ENCODE measurements around the gene RGS19.

Gene RGS19

DNA sequence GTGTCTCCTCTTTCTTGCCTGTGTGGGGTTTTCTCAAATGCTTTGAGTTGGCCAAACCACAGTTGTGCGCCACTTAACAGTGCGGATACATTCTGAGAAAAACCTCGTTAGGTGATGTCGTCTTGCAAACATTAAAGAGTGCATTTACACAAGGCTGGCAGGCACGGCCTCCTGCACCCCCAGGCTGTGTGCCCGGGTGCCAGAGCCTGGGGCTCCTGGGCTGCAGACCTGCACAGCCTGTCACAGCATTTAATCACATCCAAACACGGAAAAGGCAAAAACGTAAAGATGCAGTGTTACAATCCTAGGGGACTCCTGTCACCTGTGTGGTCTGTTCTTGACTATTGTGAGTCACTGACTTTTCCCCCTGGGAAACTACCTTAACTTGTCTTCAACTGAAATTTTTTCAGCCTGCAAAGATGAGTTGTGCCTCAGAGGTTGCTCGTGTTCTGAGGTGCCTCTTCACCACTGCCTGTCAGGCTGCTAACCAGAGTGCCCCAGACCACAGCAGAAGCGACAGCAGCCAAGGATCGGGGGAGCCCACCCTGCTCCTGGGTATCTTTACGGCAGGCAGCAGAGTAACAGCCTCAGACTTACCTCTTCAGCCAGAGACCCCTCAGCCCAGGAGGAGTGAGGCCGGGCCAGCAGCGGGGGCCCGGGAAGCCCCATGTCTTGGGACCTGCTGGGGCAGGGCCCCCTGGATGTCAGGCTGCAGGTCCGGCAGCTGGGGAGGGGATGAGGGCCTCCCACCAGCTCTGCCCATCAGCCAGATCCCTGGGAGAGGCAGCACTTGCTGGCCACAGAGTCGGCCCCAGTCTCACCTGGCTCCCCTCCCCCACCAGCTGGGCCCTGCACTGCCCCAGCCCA, 44.0 kb downstream of the RGS19 start:
- no peak for DNase-seq (ENCODE audit: low spot score)

DNA sequence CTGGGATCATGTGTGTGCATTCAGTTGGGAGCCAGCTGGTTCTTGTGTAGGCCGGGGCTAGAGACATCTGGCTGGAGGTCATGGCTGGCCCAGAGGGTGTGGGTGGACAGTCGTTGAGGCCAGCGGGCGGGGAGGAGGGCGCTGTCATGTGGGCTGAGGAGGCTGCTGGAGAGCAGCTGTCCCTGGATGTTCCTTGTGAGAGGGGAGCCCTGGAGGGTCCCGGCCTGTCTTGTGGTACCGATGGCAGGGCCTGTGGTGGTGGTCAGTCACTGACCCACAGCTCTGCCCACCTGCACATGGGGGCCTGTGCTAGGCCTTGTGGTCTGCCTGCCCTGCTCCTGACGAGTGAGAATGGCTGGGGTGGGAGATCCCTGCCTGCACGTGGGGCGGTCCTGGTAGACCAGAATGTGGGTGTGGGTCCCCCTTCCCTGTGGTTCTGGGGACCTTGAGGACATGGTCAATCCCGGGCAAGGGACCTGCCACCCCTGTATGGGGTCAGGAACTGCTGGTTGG, 45.3 kb downstream of the RGS19 start:
- no peak for DNase-seq (ENCODE audit: low spot score)

- no peak for DNase-seq (ENCODE audit: low spot score)
Observed at GRCh38 chr20:64032706-64033624, 46.4 kb downstream of the RGS19 start.

DNA sequence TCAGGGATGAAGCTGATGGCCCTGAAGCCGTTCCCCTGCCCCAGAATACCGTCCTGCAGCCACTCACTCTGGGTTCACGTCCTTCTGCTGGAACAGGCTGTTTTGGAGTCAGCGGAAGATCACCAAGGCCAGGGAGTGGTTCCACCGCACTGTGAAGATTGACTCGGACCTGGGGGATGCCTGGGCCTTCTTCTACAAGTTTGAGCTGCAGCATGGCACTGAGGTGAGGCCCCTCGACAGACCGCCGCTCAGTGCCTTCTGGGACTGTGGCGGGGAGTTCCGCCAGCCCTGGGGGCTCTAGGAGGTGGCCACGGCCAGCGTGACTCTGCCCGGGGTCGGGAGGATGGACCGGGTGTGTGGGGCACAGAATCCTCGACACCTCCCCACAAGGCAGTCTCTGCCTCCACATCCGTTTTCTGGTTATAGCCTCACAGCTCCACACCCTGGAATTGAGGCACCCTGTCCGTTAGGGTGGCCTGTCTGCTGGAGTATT, 47.5 kb downstream of the RGS19 start:
- DNase-seq (ENCODE audit: low spot score) = no peak

GRCh38 chr20:64030371-64031134, 48.8 kb downstream of the RGS19 start:
- DNase-seq (ENCODE audit: low spot score) = no peak

DNA sequence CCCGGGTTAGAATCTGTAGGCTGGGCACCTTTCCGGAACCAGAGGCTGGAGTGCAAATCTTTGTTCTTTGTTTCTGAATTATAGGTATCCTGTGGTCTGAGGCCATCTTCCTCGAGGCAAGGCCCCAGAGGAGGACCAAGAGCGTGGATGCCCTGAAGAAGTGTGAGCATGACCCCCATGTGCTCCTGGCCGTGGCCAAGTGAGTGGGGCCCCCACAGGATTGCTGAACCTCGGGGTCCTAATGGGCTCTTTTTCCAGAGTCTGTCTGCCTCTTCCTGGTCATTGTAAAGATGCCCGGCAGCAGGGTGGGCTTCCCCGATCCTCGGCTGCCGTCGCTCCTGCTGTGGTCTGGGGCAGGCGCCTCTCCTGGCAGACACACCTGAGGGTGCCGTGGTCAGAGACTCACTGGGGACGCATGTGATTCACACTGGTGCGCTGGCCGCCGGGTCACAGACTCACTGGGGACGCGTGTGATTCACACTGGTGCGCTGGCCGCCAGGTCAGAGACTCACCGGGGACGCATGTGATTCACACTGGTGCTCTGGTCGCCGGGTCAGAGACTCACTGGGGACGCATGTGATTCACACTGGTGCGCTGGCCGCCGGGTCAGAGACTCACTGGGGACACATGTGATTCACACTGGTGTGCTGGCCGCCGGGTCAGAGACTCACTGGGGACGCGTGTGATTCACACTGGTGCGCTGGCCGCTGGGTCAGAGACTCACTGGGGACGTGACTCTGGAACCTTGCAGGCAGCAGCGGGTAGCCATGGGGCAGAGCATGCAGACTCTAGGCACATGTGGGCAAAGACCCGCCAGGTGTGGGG, 49.8 kb downstream of the RGS19 start:
- DNase-seq (ENCODE audit: low spot score) = no peak

GRCh38 chr20:64027981-64028685, 51.2 kb downstream of the RGS19 start:
- DNase-seq (ENCODE audit: low spot score) = no peak

- DNase-seq (ENCODE audit: low spot score) = no peak
Observed at GRCh38 chr20:64025826-64026412, 53.4 kb downstream of the RGS19 start.

DNA sequence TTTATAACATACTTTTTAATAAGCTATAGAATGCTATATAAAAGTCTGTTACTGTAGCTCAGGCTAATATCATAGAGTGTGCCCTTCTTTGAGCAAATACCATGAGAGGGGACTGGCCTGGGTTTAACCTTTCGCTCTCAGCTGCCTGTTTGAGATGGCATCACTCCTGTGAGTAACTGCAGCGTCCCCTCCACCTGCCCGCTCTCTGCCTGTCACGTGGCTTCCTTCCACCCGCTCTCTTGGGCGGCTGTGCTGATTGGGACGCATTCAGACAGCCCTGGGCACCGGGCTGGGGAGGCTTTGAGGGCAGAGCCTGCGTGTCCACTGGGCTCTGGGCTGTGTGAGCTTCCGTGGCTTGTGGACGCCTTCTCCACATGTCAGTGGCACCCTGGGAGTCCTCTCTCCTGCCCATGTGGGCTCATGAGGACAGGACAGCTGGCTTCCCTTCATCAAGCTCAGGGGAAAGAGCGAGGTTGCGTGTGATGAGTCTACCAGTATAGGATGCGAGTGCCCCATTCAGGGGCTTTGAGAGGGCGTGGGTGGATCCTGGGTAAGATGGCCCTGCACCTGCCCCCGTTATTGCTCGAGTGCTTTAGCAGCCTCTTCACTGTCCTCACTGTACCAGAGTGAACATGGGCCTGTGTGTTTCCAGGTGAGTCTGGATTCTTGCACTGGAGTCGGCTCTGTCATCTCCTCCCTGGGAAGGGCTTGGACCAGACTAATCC, 54.1 kb downstream of the RGS19 start:
- no peak for DNase-seq (ENCODE audit: low spot score)

DNA sequence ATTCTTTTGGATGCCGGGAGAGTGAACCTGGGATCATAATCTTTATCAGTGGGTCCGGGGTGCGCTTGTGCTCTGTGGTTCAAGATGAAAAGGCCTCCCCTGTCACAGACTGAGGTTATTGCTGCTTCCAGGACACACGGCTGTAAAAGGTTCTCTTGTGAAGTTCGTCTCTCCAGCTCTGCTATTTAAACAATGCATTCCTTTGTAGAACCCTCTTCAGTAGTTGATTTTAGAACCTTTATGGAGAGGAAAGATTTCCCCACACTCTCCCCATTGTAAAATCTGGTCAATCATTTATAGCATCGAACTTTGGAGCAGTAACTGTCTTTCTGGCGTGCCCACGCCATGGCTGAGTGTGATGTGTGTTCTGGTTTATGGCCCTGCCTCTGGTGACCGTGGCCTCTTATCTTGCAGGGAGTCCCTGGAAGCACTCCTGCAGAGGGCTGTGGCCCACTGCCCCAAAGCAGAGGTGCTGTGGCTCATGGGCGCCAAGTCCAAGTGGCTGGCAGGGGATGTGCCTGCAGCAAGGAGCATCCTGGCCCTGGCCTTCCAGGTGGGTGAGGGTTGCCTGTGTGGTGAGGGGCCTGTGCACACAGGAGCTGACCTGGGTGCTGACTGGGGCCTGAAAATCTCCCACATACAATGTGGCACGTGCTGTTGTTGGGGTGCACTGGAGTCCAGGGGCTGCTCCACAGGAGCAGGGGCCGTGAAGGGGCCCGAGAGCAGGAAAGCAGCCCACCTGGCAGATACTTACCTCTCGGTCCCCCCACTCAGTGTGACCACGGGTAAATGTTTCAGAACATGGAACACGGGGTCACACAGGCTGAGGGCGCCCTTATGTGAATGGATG, 55.0 kb downstream of the RGS19 start:
- DNase-seq (ENCODE audit: low spot score) = no peak

- no peak for DNase-seq (ENCODE audit: low spot score)
Observed at GRCh38 chr20:64023361-64024140, 55.8 kb downstream of the RGS19 start.

Measured in Ammon's horn (tissue), 1 donor.